ENCODE measurements around the gene CHST1. TPM values are rescaled to one million over a fixed set of nuclear protein-coding genes. Genes with fewer than 3 reads are reported as not detected.

CHST1 gene
- total RNA-seq, 1 donor: 0.43 TPM

- no peak for TF ChIP-seq CTCF (IDR thresholded peaks at IDR 0.05; ENCODE audit: insufficient read depth, low read depth, low read length)
- DNase-seq (ENCODE audit: low read depth): no peak
- no peak overlapping the region for H3K4me3 ChIP-seq (ENCODE audit: low read depth, low read length)
Observed at GRCh38 chr11:45654231-45655011, 11.0 kb downstream of the CHST1 start.

- H3K4me3 ChIP-seq (ENCODE audit: low read depth, low read length): no peak overlapping the region
- DNase-seq (ENCODE audit: low read depth): no peak
- no peak for TF ChIP-seq CTCF (IDR thresholded peaks at IDR 0.05; ENCODE audit: insufficient read depth, low read depth, low read length)
Observed at GRCh38 chr11:45653277-45653676, 12.1 kb downstream of the CHST1 start.

GRCh38 chr11:45652781-45653180 is 12.6 kb downstream of the CHST1 start:
- no peak overlapping the region for H3K4me3 ChIP-seq (ENCODE audit: low read depth, low read length)
- DNase-seq (ENCODE audit: low read depth): no peak
- no peak for TF ChIP-seq CTCF (IDR thresholded peaks at IDR 0.05; ENCODE audit: insufficient read depth, low read depth, low read length)

GRCh38 chr11:45651841-45652749 is 13.3 kb downstream of the CHST1 start:
- no peak overlapping the region for H3K4me3 ChIP-seq (ENCODE audit: low read depth, low read length)
- DNase-seq (ENCODE audit: low read depth): no peak
- no peak for TF ChIP-seq CTCF (IDR thresholded peaks at IDR 0.05; ENCODE audit: insufficient read depth, low read depth, low read length)

GRCh38 chr11:45651156-45651555 is 14.3 kb downstream of the CHST1 start:
- DNase-seq (ENCODE audit: low read depth): no peak
- no peak for TF ChIP-seq CTCF (IDR thresholded peaks at IDR 0.05; ENCODE audit: insufficient read depth, low read depth, low read length)

GRCh38 chr11:45650166-45651095 is 15.0 kb downstream of the CHST1 start:
- no peak for DNase-seq (ENCODE audit: low read depth)
- no peak for TF ChIP-seq CTCF (IDR thresholded peaks at IDR 0.05; ENCODE audit: insufficient read depth, low read depth, low read length)
- no peak overlapping the region for H3K4me3 ChIP-seq (ENCODE audit: low read depth, low read length)

More at GRCh38 chr11:45651156-45651555, 14.3 kb downstream of the CHST1 start:
- H3K4me3 ChIP-seq (ENCODE audit: low read depth, low read length): no peak overlapping the region
